ENCODE results near the gene KCNIP3.

Gene KCNIP3

DNA sequence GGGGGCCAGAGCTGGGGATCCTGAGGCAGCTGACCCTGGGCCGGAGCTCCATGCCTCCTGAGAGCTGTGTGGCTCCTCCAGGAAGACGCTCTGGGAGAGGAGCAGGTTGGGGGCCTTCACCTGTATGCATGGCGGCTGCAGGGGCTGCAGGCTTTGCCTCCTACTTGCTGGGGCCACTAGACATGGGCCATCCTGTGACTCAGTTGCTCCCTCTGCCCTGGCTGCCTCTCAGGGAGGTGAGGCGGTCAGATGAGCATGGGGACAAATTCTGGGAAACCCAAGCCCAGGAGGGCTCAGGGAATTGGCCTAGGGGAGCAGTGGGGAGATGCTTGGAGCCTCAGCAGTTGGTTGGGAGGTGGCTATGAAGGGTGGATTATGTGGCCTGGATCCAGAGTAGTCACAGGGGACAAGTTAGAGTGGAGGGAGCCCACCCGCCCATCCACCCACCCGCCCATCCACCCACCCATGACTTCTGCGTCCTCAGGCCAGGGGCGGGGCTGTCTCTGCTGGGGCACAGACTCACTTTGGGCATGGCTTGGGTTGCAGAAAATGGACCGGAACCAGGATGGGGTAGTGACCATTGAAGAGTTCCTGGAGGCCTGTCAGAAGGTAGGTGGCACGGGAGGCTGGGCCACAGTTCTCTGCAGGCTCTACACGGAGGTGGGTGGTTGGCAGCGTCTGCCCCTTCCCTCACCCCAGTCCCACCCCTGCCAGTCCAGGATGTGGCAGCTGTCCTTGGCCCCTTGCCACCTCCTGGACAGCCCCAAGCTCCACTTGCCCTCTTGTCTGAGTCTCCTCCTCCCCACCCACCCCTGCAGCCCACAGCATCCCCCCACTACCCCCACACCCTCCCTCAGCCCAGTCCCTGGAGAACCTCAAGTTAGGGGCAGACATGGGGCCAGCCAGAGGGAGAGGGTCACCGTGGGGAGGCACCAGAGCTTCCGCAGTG is 85.8 kb downstream of the KCNIP3 start:
- H3K4me1 ChIP-seq (ENCODE audit: insufficient read depth, poor library complexity, severe bottlenecking), result no peaks in the 10 kb centered on the region
- H3K27me3 ChIP-seq (ENCODE audit: insufficient read depth, poor library complexity, severe bottlenecking), result no peaks in the 10 kb centered on the region
- DNase-seq (ENCODE audit: low spot score) (peak; percentile 35), ATAC-seq (ENCODE audit: low read depth) (no peak)
- H3K9me3 ChIP-seq (ENCODE audit: severe bottlenecking), result no peaks in the 10 kb centered on the region
- TF ChIP-seq, protein P1, sequence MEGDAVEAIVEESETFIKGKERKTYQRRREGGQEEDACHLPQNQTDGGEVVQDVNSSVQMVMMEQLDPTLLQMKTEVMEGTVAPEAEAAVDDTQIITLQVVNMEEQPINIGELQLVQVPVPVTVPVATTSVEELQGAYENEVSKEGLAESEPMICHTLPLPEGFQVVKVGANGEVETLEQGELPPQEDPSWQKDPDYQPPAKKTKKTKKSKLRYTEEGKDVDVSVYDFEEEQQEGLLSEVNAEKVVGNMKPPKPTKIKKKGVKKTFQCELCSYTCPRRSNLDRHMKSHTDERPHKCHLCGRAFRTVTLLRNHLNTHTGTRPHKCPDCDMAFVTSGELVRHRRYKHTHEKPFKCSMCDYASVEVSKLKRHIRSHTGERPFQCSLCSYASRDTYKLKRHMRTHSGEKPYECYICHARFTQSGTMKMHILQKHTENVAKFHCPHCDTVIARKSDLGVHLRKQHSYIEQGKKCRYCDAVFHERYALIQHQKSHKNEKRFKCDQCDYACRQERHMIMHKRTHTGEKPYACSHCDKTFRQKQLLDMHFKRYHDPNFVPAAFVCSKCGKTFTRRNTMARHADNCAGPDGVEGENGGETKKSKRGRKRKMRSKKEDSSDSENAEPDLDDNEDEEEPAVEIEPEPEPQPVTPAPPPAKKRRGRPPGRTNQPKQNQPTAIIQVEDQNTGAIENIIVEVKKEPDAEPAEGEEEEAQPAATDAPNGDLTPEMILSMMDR (IDR thresholded peaks at IDR 0.05; ENCODE audit: poor library complexity, severe bottlenecking), result no peak
- no peaks in the 10 kb centered on the region for H3K36me3 ChIP-seq (ENCODE audit: low read depth)
- H3K27ac ChIP-seq (ENCODE audit: poor library complexity, severe bottlenecking), result no peak overlapping the region
- no peak overlapping the region for H3K4me3 ChIP-seq (ENCODE audit: severe bottlenecking)

DNA sequence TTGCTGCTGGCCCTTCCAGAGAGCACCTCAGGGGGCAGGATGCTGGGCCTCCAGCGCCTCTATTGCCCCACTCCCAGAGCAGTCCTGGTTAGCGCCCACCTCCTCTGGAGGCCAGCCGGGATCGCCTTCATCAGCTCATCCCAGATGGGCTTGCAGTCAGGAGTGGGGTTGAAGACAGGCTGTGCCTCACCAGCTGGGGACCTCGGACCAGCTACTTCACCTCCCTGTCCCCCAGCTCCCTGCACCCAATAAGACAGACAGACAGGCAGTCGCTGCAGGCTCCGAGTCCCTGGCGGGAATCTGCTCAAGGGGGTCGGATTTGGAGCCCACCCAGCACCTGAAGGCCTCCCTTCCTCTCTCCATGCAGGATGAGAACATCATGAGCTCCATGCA is 86.5 kb downstream of the KCNIP3 start:
- peak; percentile 44 for DNase-seq (ENCODE audit: low spot score)
- H3K27me3 ChIP-seq (ENCODE audit: insufficient read depth, poor library complexity, severe bottlenecking), result no peaks in the 10 kb centered on the region
- no peaks in the 10 kb centered on the region for H3K36me3 ChIP-seq (ENCODE audit: low read depth)
- H3K27ac ChIP-seq (ENCODE audit: poor library complexity, severe bottlenecking), result no peak overlapping the region
- H3K4me1 ChIP-seq (ENCODE audit: insufficient read depth, poor library complexity, severe bottlenecking), result no peaks in the 10 kb centered on the region
- H3K4me3 ChIP-seq (ENCODE audit: severe bottlenecking), result no peak overlapping the region
- TF ChIP-seq, protein P1 (IDR thresholded peaks at IDR 0.05; ENCODE audit: poor library complexity, severe bottlenecking), result no peak
- no peaks in the 10 kb centered on the region for H3K9me3 ChIP-seq (ENCODE audit: severe bottlenecking)
- ATAC-seq (ENCODE audit: low read depth), result no peak

DNA sequence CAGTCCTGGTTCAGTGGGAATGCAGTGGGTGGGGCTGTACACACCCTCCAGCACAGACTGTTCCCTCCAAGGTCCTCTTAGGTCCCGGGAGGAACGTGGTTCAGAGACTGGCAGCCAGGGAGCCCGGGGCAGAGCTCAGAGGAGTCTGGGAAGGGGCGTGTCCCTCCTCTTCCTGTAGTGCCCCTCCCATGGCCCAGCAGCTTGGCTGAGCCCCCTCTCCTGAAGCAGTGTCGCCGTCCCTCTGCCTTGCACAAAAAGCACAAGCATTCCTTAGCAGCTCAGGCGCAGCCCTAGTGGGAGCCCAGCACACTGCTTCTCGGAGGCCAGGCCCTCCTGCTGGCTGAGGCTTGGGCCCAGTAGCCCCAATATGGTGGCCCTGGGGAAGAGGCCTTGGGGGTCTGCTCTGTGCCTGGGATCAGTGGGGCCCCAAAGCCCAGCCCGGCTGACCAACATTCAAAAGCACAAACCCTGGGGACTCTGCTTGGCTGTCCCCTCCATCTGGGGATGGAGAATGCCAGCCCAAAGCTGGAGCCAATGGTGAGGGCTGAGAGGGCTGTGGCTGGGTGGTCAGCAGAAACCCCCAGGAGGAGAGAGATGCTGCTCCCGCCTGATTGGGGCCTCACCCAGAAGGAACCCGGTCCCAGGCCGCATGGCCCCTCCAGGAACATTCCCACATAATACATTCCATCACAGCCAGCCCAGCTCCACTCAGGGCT is 87.9 kb downstream of the KCNIP3 start:
- ATAC-seq (ENCODE audit: low read depth), result no peak; the same call in 2 of the 3 replicates
- TF ChIP-seq, protein P1 (IDR thresholded peaks at IDR 0.05; ENCODE audit: poor library complexity, severe bottlenecking), result no peak

DNA sequence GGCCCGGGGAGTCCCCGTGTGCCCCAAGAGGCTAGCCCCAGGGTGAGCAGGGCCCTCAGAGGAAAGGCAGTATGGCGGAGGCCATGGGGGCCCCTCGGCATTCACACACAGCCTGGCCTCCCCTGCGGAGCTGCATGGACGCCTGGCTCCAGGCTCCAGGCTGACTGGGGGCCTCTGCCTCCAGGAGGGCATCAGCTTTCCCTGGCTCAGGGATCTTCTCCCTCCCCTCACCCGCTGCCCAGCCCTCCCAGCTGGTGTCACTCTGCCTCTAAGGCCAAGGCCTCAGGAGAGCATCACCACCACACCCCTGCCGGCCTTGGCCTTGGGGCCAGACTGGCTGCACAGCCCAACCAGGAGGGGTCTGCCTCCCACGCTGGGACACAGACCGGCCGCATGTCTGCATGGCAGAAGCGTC is 88.4 kb downstream of the KCNIP3 start:
- ATAC-seq (ENCODE audit: low read depth), result no peak

More for the DNA sequence above, 87.9 kb downstream of the KCNIP3 start:
- DNase-seq (ENCODE audit: low spot score), result peak; percentile 37
- Histone ChIP-seq H3K4me1 (ENCODE audit: insufficient read depth, poor library complexity, severe bottlenecking) (no peaks in the 10 kb centered on the region), H3K4me3 (ENCODE audit: severe bottlenecking) (no peak overlapping the region), H3K9me3 (ENCODE audit: severe bottlenecking) (no peaks in the 10 kb centered on the region), H3K36me3 (ENCODE audit: low read depth) (no peaks in the 10 kb centered on the region), H3K27me3 (ENCODE audit: insufficient read depth, poor library complexity, severe bottlenecking) (no peaks in the 10 kb centered on the region), H3K27ac (ENCODE audit: poor library complexity, severe bottlenecking) (no peak overlapping the region)

More for the DNA sequence above, 88.4 kb downstream of the KCNIP3 start:
- no peak overlapping the region for H3K4me3 ChIP-seq (ENCODE audit: severe bottlenecking)
- DNase-seq (ENCODE audit: low spot score), result peak; percentile 49
- no peaks in the 10 kb centered on the region for H3K9me3 ChIP-seq (ENCODE audit: severe bottlenecking)
- no peaks in the 10 kb centered on the region for H3K36me3 ChIP-seq (ENCODE audit: low read depth)
- no peaks in the 10 kb centered on the region for H3K27me3 ChIP-seq (ENCODE audit: insufficient read depth, poor library complexity, severe bottlenecking)
- H3K4me1 ChIP-seq (ENCODE audit: insufficient read depth, poor library complexity, severe bottlenecking), result no peaks in the 10 kb centered on the region
- TF ChIP-seq, protein P1 (IDR thresholded peaks at IDR 0.05; ENCODE audit: poor library complexity, severe bottlenecking), result no peak
- no peak overlapping the region for H3K27ac ChIP-seq (ENCODE audit: poor library complexity, severe bottlenecking)
